Measurements from ENCODE around the gene PKD2L1. TPM values are rescaled to one million over a fixed set of nuclear protein-coding genes. Genes with fewer than 3 reads are reported as not detected.

The PKD2L1 gene
- total and polyA plus RNA-seq, 2 of the 8 experiments (the other 6 are each of a cell fraction or from before 2014, with no cell fraction given): 0.20 to 0.33 TPM

DNA sequence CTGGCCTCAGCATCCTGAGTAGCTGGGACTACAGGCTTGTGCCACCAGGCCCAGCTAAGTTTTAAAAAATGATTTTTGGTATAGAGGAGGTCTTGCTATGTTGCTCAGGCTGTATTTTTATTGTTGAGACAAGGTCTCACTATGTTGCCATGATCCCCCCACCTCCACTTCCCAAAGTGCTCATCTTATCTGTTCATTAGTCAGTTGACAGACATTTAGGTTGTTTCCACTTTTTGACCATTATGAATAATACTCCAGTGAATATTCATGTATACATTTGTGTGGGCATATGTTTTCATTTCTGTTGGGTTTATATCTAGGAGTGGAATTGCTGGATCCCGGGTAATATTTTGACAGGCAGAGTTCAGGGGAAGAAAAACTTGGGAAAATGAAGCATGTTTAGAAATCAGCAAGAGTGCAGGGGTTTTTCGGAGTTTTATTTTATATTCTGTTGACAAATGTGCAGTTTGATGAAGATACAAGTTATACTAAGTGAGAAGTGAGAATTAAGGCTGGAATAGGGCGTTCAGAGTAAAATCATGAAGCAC lies 14.3 kb upstream of the PKD2L1 start (continued):
- TF ChIP-seq, protein P1, sequence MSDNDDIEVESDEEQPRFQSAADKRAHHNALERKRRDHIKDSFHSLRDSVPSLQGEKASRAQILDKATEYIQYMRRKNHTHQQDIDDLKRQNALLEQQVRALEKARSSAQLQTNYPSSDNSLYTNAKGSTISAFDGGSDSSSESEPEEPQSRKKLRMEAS (IDR thresholded peaks at IDR 0.05): no peak
- TF ChIP-seq HDAC2 (IDR thresholded peaks at IDR 0.05; ENCODE audit: borderline replicate concordance in 1 of 2, low read depth in 2 of 2, low read length in 2 of 2) (no peak), KDM1A (IDR thresholded peaks at IDR 0.05; ENCODE audit: borderline replicate concordance, low read length) (no peak), RFX5 (IDR thresholded peaks at IDR 0.05; ENCODE audit: borderline replicate concordance, low read depth, low read length) (no peak), RBBP5 (IDR thresholded peaks at IDR 0.05; ENCODE audit: borderline replicate concordance, low read depth, low read length) (no peak), BRCA1 (IDR thresholded peaks at IDR 0.05; ENCODE audit: low read depth, low read length) (no peak)
- TF ChIP-seq, protein P2, sequence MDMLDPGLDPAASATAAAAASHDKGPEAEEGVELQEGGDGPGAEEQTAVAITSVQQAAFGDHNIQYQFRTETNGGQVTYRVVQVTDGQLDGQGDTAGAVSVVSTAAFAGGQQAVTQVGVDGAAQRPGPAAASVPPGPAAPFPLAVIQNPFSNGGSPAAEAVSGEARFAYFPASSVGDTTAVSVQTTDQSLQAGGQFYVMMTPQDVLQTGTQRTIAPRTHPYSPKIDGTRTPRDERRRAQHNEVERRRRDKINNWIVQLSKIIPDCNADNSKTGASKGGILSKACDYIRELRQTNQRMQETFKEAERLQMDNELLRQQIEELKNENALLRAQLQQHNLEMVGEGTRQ (IDR thresholded peaks at IDR 0.05; ENCODE audit: low read length): no peak

Data from H1 (cell line).